ENCODE results near the gene BTC.
A peak's percentile ranks its signal among the peaks of the same experiment; 100 is the strongest.
"Not testable (repeated sequence)": the region's sequence is repeated elsewhere in the genome, so short reads cannot be mapped to it uniquely, and the experiment has no call there.

The BTC gene, protein sequence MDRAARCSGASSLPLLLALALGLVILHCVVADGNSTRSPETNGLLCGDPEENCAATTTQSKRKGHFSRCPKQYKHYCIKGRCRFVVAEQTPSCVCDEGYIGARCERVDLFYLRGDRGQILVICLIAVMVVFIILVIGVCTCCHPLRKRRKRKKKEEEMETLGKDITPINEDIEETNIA

DNA sequence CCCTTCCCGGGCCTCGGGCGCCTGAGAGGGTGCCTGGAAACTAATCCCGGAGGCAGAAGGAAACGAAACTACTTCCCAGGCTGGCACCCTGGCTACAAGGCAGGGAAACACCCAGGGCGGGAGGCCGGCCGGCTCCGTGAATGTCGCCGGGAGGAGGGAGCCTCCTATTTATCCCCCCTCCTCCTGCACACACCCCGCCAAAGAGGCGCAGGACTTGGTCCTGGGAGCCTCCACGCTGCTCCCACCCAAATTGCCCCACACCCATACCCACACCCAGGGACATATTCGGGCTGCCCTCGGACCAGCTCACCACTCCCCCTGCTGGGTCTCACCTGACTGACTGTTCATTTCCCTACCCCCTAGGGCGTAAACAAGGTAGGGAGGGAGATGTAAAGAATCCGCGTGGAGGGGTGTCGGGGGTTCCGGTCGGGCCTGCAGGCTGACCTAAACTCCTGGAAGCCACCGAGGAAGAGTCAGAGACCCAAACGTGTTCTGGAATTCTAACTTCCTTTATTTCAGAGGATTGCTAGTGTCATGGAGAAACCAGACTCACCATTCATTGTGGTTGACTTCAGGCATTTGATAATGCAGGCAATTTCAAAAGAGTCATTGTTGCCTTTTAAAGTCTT, at the start of gene BTC:
Gene BTC, minus strand, starts transcription at position 142 of the 629 bp plus-strand sequence. CDS start 198 bp downstream, outside the sequence.
- DNase-seq: no peak

DNA sequence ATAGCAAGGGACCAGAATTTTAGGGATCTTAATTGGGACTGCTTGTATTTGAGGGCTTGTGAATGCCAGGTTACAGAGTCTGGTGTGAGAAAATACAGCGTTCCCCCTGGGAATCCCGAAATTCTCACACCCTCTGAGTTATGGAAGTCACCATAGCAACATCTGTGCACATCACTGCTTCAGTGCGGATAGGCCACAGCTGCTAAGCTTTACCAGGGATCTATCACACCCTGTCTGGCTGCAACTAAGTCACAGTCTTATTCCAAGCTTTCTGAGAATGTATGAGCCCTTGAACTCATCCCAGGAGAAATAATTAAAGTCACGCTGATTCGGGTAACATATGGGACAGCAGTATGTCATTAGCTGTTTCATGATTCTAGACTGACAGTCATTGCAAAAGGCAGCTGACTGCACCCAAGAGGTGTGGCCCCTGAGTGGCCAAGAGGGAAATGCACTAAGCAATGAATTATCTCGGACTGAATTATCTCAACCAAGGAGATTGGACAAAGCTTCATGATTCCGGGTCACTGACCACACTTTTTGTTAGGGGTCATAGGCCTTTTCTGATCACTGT, 46.7 kb upstream of the BTC start:
- no peak for DNase-seq

DNA sequence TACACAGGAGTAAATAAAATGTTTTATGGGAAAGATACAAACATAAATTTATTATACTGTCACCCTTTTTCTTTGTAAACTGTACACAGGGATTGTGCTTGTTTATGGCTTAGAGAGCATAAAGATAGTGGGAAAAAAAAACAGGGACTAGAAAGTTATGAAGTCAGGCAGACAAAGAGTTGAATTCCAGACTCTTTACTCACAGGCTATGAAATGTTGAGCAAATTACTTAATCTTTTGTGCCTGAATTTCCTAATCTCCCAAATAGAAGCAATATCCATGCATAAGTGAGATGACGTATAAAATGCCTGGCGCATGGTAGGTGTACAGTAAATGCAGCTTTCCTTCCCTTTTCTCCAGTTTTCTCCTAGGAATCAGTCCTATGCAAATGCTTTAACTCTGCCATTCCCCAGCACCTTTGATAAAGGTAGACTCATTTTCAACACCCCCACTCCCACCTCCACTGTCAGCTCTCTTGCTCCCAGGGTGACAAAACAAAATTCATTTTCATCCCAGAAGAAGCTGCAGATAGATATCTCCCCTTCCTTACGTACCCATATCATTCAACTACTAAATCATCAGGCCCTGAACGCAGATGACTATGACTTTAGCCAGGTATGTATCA, 44.5 kb upstream of the BTC start:
- DNase-seq: no peak

DNA sequence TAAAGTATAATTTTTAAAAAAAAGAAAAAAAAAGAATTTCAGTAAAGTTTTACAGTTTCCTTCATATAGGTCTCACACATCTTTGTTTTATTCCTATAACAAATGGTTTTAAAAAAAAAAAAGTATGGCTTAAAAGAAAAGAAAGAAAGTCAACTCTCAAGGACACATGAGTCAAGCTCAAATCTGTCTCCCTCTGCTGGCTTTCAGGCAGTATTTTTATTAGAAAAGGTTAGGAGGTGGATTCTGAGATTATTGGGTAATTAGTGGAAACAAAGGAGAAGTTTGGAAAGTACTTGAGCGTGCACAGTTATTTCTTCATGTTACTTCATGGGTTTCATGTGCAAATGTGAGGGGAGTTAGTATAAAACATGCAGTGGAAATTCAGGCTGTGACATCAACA, 36.6 kb upstream of the BTC start:
- DNase-seq: peak; percentile 21 to 32

DNA sequence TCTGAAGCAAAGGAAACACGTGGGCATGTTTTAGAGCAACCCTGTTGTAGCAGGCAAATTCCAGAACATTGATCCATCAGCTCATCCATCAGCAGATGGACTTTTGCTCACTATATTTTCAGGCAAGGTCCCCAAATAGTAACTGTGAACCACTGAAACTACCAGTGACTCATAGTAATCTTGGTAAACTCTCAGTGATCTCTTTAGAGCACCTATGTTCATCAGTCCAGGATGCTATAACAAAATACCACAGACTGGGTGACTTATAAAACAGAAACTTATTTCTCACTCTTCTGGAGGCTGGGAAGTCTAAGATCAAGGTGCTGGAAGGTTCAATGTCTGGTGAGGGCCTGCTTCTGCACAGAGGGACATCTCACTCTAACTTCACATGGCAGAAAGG, 28.9 kb upstream of the BTC start:
- DNase-seq: no peak

DNA sequence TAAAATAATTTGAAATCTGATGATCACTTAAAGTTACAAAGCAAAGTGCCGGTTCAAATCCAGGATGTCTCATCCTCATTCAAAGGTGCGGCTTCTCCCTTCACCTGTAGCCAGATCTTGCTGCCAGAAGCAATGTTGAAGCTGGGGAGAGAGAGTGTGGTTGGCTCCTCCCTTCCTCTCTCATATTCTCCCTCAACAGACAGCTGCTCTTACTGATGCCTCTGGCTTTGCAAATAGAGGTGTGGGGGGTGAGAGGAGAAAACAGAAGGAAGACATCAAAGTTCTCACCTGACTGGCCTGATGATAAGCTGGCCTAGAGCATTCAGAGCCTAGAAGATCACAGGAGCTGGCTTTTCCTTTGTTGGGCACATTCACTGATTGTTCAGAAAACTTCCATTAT, 28.3 kb upstream of the BTC start:
- no peak for DNase-seq

DNA sequence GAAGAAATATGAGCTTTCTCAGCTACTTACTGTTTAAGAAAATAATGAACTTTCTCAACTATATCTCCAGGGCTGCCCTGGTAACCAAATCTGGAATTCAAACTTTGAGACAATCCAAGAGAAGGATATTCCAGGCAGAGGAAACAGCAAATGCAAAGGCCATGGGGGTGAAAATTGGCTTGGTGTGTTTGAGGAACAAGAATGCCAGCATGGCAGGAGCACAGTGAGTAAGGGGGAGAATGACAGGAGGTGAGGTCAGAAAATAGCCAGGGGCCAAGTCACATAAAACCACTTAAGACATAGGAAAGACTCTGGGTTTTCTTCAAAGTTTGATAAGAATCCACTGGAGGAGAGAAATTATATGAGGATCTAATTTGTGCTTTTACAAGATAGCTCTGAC, 27.2 kb upstream of the BTC start:
- DNase-seq: no peak

DNA sequence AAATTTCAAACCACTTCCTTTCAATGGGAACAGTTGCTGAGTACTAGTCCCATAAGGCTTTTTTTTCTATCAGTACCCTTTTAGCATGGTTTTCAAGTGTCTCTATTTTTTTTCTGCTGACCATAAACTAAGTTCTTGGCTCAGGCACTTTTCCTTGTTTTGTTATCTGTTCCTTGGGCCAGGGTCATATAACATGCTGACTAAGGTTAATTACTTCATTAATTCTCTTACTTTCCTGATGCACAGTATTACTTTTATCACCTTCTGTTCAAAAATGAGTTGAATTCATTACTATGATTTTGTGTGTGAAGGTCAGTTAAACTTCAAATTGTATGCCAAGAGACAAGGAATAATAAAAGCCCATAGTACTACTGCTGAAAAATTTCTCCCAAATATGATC, 19.7 kb upstream of the BTC start:
- no peak for DNase-seq

DNA sequence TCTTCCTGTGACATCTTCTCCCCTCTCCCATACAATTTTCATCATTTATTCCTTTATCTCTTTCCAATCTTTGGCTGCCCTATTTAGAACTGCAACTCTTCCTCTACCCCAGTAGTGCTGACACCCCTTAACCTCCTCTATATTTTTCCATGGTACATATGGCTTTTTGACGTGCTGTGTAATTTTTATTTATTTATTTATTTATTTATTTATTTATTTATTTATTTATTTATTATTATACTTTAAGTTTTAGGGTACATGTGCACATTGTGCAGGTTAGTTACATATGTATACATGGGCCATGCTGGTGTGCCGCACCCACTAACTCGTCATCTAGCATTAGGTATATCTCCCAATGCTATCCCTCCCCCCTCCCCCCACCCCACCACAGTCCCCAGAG, 17.7 kb upstream of the BTC start:
- DNase-seq: not testable (repeated sequence)

DNA sequence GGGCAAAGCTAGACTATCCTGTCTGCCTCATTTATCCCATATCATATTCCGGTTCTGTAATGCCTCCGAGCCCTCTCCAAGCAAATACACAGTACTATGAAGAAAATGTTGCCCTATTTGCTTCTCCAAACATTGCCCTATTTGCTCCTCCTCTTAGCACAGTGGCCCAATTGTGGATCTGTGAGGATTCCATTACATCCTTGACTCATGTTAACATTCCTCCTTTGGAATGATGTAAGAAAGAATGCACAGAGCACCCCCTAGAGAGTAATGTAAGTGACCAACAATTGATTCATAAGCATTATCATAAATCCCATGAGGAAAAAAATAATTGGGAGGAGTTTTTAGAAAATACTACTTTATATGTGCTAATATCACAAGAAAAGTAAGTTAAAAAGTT, 11.3 kb upstream of the BTC start:
- DNase-seq: no peak

DNA sequence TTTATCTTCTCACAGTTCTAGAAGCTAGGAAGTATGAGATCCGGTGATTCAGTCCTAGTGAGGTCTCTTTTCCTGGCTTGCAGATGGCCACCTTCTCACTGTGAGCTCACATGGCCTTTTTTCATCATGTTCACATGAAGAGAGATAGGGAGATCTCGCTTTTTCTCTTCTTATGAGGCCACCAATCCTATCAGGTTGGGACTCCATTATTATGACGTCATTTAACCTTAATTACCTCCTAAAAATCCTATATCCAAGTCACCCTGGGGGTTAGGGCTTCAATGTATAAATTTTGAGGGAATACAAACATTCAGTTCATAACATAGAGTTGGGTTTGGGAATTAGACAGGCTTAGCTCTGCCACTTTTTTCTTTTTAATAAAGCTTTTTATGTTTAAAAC, 6.0 kb upstream of the BTC start:
- no peak for DNase-seq

DNA sequence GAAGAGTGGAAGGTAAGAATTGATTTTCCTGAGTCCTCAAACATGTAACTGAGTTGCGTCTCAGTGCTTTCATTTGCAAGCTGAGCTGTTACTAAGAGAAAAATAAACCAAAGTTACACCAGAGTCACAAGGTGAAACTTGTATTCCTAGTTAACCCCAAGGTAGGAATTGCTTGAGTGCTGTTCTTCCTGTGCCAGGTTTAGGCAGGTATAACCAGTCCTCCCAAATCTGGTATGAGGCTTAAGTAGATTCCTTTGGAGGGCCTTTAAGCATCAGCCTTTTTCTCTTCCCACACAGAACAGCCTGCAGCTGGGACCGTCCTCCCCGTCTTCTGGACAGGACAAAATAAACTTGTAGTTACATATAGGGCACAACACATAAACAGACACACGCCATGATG, 2.3 kb upstream of the BTC start:
- no peak for DNase-seq

DNA sequence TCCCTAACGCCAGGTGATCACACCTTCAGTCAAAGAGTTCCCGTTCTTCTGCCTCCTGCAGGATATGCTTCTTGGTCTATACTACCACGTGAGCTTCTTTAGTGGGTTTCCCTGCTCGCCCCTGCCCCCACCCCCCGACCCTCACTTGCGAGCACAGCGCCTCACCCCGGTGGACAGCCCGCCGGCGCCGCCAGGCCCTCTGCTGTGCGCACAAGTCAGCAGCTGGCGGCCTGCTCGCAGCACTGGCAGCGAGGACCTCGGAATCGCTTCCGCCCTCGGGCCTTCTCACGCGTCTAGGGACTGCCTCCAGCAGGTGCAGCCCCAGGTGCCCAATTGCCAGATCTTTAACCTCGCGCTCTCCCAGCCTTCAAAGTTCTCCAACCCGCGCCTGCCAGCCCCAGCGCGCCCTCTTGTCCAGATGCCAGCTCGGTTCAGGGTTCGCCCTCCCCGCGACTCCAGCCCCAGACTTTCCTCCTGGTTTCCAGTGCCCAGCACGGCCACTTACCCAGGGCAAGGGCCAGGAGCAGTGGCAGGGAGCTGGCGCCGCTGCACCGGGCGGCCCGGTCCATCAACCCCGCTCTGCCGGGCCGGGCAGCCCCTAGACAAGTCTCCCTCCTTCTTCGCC, 454 bp downstream of the BTC start:
- DNase-seq: no peak

DNA sequence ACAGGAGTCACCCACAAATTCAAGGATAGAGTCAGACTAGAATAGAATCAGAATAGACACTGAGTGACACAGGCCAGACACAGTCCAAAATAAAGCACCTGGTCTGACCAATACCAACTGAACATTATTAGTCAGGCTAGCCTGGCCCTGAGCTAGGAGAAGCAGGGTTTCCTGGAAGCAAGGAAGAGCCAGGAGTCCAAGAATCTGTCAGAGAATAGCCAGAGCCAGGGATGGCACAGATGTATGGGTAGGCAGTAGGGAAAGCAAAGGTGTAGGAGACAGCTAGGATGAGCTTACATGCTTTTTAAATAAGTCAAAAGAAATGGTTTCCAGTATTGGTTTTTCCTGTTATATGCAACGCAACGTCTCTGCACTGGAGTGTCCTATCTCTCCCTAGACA, 3.7 kb downstream of the BTC start:
- no peak for DNase-seq

DNA sequence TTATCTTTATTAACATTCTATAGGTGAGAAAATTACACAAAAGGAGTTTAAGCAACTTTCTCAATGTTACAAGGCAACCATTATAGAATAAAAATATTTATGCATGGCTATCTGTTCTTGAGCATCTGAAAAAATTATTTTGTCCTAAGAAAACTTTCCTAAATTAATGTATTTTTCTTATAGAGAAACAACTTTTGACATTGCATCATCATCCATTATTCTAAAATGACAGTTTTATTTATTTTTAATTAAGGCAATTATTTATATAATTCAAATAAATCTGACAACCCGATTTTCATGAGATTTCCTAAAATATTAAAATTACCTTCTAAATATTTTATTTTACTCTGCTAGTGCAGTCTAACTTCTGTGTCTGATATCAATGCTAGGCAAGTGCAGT, 4.8 kb downstream of the BTC start:
- no peak for DNase-seq

DNA sequence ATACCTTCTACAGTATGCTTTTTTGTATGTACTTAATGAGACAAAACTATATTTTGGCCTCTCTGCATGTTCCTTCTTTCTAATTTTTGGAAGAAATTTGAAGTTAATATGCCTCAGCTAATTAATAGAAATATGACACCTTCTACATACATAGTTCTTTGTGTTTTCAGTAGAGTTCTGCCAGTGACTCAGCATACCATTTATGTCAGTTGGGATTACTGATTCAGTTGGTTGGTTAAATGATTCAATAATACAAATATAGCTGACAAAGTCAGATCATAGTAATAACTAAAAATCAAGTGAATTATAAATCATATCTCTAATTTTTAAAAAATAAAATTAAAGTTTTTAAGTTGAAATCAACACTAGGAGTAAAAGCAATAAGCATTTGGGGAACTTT, 16.8 kb downstream of the BTC start:
- DNase-seq: no peak

DNA sequence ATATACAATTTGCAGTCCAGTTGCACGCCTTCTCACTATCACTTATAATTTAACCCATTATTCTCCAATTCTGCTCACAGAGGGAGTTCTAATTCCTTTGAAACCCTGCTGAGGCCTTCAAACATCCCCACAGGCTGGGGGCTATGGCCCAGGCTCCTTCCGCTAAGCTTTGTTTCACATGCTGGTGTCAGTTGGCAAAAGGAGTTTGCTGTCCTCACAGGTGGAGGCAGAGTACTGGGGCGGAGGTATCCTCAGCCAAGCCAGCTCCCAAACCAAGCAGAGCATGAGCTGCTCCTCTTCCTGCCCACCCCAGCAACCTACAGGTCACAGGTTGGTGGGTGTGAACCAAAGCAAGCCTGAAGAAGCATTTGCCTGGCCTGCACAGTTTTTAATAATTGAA, 21.5 kb downstream of the BTC start:
- DNase-seq: no peak

DNA sequence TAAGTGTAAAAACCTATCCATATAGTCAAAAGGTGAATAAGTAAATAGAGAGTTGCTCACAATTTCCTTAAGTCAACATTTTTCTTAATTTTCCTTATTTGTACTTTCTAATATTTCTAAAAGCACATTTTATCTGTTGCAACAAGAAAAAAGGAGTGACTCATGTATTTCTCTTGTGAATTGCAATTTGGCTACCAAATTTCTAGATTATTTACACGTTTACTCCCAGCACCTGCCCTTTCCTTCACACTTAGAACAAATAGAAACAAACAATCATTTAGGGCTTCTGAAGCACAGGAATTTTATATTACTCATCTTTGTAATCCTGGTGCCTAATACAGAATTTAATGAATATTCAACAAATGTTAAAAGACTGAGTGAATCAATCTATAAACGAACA, 22.2 kb downstream of the BTC start:
- no peak for DNase-seq

DNA sequence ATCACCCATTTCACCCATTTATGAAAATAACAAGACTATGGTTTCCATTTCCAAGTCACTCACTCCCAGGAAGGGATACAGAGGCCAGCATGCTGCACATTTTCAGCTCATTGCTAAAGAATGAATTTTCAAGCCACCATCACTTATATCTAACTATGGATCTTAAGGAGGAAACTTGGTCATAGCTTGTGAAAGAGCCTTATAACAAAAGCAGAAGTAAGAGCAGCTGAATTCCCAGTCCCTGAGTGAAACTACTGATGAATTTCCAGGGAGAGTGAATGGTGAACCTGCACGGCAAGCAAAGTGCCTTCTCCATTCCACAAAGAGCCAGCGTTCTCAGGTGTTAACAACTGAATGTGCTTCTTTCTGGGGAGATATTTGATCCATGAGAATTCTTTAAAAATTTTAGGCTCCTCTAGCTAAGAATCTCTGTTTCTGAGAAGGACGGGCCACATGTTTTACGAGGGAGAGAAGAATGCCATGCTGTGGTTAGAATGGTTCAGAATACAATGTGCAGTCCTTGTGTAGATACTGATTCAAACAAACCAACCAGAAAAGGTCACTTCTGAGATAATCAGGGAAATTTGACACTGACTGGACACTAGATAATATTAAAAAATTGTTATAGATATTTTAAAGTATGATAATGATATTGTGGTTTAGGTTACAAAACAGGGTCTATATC, 24.0 kb downstream of the BTC start:
- DNase-seq: peak; percentile 3 to 32

DNA sequence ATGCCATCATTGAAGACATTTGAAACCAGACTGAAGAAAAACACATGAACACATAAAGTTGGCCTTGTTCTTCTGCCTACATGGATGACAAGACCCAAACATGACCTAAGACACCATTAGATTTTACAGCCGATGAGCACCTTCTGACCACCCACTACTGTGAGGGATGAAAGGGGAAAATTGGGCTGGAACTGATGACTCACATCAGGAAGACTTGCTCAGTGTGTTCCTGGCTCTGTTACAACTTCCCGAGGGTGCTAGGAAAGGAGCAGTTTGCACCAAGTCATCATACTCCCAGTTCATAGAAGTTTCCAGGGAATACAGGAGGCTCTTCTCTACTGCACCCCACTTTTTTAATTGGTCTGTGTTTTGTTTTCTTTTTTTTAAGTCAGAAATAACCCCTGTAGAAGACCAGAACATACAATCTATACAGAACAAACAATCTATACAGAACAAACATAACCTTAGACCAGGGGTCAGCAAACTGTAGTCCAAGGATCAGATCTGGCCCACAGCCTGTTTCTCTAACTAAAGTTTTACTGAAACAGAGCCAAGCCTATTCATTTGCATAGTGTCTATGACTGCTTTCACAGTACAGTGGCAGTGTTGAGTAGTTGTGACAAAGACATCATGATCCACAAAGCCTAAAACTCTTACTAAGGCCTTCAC, 25.3 kb downstream of the BTC start:
- DNase-seq: no peak

DNA sequence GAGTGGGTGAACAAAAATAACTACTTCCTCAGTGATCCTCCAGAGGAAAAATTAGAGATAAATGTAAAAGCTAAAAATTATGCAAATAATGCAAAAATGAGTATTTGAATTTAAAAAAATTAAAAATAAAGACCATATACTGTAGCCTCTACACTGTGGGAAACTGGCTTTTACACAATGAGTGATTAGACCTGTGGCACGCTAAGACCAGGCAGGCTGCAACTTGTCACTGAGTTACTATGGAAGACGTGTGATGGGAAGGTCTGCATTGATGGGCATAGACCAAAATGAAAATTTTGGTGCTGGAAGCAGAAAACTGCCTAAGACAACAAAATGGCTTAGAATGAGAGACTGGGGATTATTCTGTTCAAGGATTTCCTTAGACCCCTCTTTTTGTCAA, 30.2 kb downstream of the BTC start:
- DNase-seq: no peak

DNA sequence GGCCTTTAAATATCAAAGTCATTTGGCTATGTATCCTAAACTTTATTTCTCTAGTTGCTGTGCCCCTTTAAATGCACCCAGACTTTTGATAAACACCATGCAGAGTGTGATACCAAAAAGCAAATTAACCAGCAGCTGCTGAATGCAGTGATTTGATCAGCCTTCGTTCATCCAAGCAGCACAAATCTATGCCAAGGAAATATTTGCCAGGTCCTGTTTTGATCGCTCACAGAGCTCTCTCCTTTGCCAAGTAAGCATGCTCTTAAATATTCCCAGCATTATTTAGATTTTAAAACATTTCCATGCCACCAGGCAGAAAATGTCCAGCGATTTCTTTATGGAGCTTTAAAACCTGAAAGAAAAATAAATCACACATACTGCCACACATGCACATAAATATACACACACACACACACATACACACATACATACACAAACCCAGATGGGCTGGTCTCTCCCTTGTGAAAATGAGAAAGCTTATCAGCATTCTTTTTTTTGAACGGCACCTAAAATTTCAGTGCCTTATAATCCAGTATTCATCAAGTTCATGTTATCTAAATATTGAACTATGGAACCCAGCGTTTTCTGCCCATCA, 35.7 kb downstream of the BTC start:
- DNase-seq: no peak
